Fibroblast of mammary gland (primary cell): Measurements from ENCODE around the gene SCO1.
"Not testable (repeated sequence)": the region's sequence is repeated elsewhere in the genome, so short reads cannot be mapped to it uniquely, and the experiment has no call there.

ENCODE experiments used
- DNase-seq: peaks from one replicate; pipeline ENCODE4 v3.0.0-alpha.2; 2010; ENCODE audit warnings: low read depth
- H3K4me3 ChIP-seq: 2 replicates; pipeline ENCODE4 v1.5.1; 2011; ENCODE audit warnings: low read depth, mild to moderate bottlenecking, low read length, moderate library complexity; ENCODE audit not compliant: control insufficient read depth
- CTCF ChIP-seq: conservative IDR thresholded peaks from 2 replicates; pipeline ENCODE4 v1.5.1; 2011; ENCODE audit warnings: low read depth, low read length, inconsistent platforms; ENCODE audit not compliant: control insufficient read depth, insufficient read depth

SCO1 gene

GRCh38 chr17:10702574-10702973, 5.2 kb upstream of the SCO1 start:
- TF ChIP-seq CTCF: no peak
- peak; percentile 61 for DNase-seq
- no peak overlapping the region for H3K4me3 ChIP-seq

- H3K4me3 ChIP-seq: no peak overlapping the region
- DNase-seq: no peak
- TF ChIP-seq CTCF: no peak
Measured at GRCh38 chr17:10699856-10700255, 2.5 kb upstream of the SCO1 start.

GRCh38 chr17:10698096-10698818, 924 bp upstream of the SCO1 start:
- no peak for TF ChIP-seq CTCF
- peak overlapping the region; percentile 95 for H3K4me3 ChIP-seq
- peak; percentile 63 for DNase-seq

- DNase-seq: not testable (repeated sequence)
- peak overlapping the region; percentile 95 for H3K4me3 ChIP-seq
Measured at GRCh38 chr17:10695875-10696407, 1.4 kb downstream of the SCO1 start.

- H3K4me3 ChIP-seq: no peak overlapping the region
- no peak for DNase-seq
- TF ChIP-seq CTCF: no peak
Measured at GRCh38 chr17:10687499-10687898, 9.8 kb downstream of the SCO1 start.

GRCh38 chr17:10683853-10684252, 13.5 kb downstream of the SCO1 start:
- H3K4me3 ChIP-seq: no peak overlapping the region
- peak; percentile 63 for TF ChIP-seq CTCF
- peak; percentile 64 for DNase-seq

- DNase-seq: no peak
- TF ChIP-seq CTCF: no peak
Measured at GRCh38 chr17:10681866-10682446, 15.4 kb downstream of the SCO1 start.

More at GRCh38 chr17:10681866-10682446, 15.4 kb downstream of the SCO1 start:
- H3K4me3 ChIP-seq: no peak overlapping the region
